ENCODE results near the gene RBM18. TPM values are rescaled to one million over a fixed set of nuclear protein-coding genes. Genes with fewer than 3 reads are reported as not detected.

The RBM18 gene
- total RNA-seq, 1 donor from 2014 or later: 12.9 TPM

- Histone ChIP-seq H3K9ac (no peak overlapping the region), H3K27me3 (no peaks in the 10 kb centered on the region), H3K79me2 (ENCODE audit: low read depth) (peaks cover 46% of the 10 kb centered on the region), H3K4me1 (peaks cover 13% of the 10 kb centered on the region), H3K36me3 (no peaks in the 10 kb centered on the region), H2AFZ (replicated peaks) (no peak overlapping the region), H4K20me1 (ENCODE audit: low read depth) (peaks cover under 1% of the 10 kb centered on the region), H3K27ac (no peak overlapping the region), H3K9me3 (ENCODE audit: low read depth) (no peaks in the 10 kb centered on the region), H3F3A (ENCODE audit: low read depth) (peaks cover 14% of the 10 kb centered on the region), H3K4me3 (no peak overlapping the region), H3K4me2 (no peak overlapping the region)
- DNase-seq (ENCODE audit: low spot score): no peak
- no peak overlapping the region for H3K27ac Mint-ChIP-seq
- H3K36me3 Mint-ChIP-seq: peaks cover 6% of the 10 kb centered on the region
- H3K27me3 Mint-ChIP-seq (ENCODE audit: insufficient read depth, low read depth): no peaks in the 10 kb centered on the region
- TF ChIP-seq EZH2phosphoT487 (IDR thresholded peaks at IDR 0.05) (no peak), EZH2 (IDR thresholded peaks at IDR 0.05) (no peak), CTCF (IDR thresholded peaks at IDR 0.05) (no peak)
- H3K9me3 Mint-ChIP-seq: no peaks in the 10 kb centered on the region
- no peak overlapping the region for H3K4me3 Mint-ChIP-seq
- peaks cover 14% of the 10 kb centered on the region for H3K4me1 Mint-ChIP-seq
These were observed 3.6 kb upstream of the RBM18 start for GRCh38 chr9:122268041-122268814.

- Mint-ChIP-seq H3K36me3 (peaks cover 4% of the 10 kb centered on the region), H3K27ac (peak overlapping the region; percentile 94), H3K9me3 (no peaks in the 10 kb centered on the region), H3K27me3 (ENCODE audit: insufficient read depth, low read depth) (peaks cover 2% of the 10 kb centered on the region), H3K4me3 (peak overlapping the region; percentile 99), H3K4me1 (peaks cover 17% of the 10 kb centered on the region)
- H3K4me2 ChIP-seq: peak overlapping the region; percentile 100
- H3K4me3 ChIP-seq: peak overlapping the region; percentile 89
- no peaks in the 10 kb centered on the region for H3K9me3 ChIP-seq (ENCODE audit: low read depth)
- peak overlapping the region; percentile 71 for H3K9ac ChIP-seq
- no peak for TF ChIP-seq EZH2 (IDR thresholded peaks at IDR 0.05)
- TF ChIP-seq CTCF (IDR thresholded peaks at IDR 0.05): peak; percentile 6
- no peak for TF ChIP-seq EZH2phosphoT487 (IDR thresholded peaks at IDR 0.05)
- peaks cover 14% of the 10 kb centered on the region for H3F3A ChIP-seq (ENCODE audit: low read depth)
- H3K27ac ChIP-seq: peak overlapping the region; percentile 84
- H3K36me3 ChIP-seq: no peaks in the 10 kb centered on the region
- peak overlapping the region; percentile 89 for H2AFZ ChIP-seq (replicated peaks)
- DNase-seq (ENCODE audit: low spot score): no peak
- peaks cover 59% of the 10 kb centered on the region for H3K79me2 ChIP-seq (ENCODE audit: low read depth)
- H3K4me1 ChIP-seq: peaks cover 13% of the 10 kb centered on the region
- no peaks in the 10 kb centered on the region for H3K27me3 ChIP-seq
- peaks cover 7% of the 10 kb centered on the region for H4K20me1 ChIP-seq (ENCODE audit: low read depth)
These were observed 692 bp upstream of the RBM18 start for GRCh38 chr9:122265149-122265915.

GRCh38 chr9:122263699-122264349, 816 bp downstream of the RBM18 start:
- H3F3A ChIP-seq (ENCODE audit: low read depth): peaks cover 14% of the 10 kb centered on the region
- Mint-ChIP-seq H3K4me3 (peak overlapping the region; percentile 99), H3K36me3 (peaks cover 4% of the 10 kb centered on the region), H3K9me3 (no peaks in the 10 kb centered on the region), H3K4me1 (peaks cover 17% of the 10 kb centered on the region), H3K27ac (peak overlapping the region; percentile 94), H3K27me3 (ENCODE audit: insufficient read depth, low read depth) (peaks cover 2% of the 10 kb centered on the region)
- H3K4me3 ChIP-seq: peak overlapping the region; percentile 89
- peak overlapping the region; percentile 89 for H2AFZ ChIP-seq (replicated peaks)
- H3K27ac ChIP-seq: peak overlapping the region; percentile 84
- H3K4me2 ChIP-seq: peak overlapping the region; percentile 100
- no peaks in the 10 kb centered on the region for H3K27me3 ChIP-seq
- TF ChIP-seq EZH2phosphoT487 (IDR thresholded peaks at IDR 0.05): no peak
- TF ChIP-seq EZH2 (IDR thresholded peaks at IDR 0.05): peak; percentile 21
- TF ChIP-seq CTCF (IDR thresholded peaks at IDR 0.05): no peak
- H3K79me2 ChIP-seq (ENCODE audit: low read depth): peaks cover 56% of the 10 kb centered on the region
- no peak for DNase-seq (ENCODE audit: low spot score)
- H3K36me3 ChIP-seq: no peaks in the 10 kb centered on the region
- no peaks in the 10 kb centered on the region for H3K9me3 ChIP-seq (ENCODE audit: low read depth)
- peak overlapping the region; percentile 71 for H3K9ac ChIP-seq
- peaks cover 13% of the 10 kb centered on the region for H3K4me1 ChIP-seq
- H4K20me1 ChIP-seq (ENCODE audit: low read depth): peaks cover 7% of the 10 kb centered on the region
